HG03097 (cell line): Measurements from ENCODE around the gene CHD9.

Source experiments
- ATAC-seq: cut with Tn5 transposase; IDR thresholded peaks from one replicate; pipeline ENCODE4 v1.9.1; 2021; ENCODE audit not compliant: unreplicated experiment, low FRiP score

The CHD9 gene

DNA sequence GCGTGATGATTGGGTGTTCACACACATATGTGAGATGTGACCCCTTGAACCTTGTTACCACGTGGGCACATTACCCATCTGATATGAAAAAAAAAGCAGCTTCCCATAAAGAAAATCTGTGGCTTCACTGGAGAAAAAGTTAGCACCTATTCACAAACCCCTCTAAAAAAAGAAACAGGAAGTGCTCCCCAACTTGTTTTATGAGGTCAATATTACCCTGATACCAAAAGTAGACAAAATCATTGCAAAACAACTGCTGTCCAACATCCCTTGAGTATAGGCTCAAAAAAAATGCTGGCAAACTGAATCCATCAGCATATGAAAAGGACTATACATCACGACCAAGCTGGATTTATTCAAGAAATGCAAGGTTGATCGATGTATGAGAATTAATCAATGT is 279.8 kb downstream of the CHD9 start:
- no peak for ATAC-seq

- no peak for ATAC-seq
Observed at GRCh38 chr16:53337294-53337693, 282.5 kb downstream of the CHD9 start.

GRCh38 chr16:53341792-53342191 is 287.0 kb downstream of the CHD9 start:
- no peak for ATAC-seq

- ATAC-seq, result no peak
Observed at GRCh38 chr16:53355064-53355463, 300.3 kb downstream of the CHD9 start.

DNA sequence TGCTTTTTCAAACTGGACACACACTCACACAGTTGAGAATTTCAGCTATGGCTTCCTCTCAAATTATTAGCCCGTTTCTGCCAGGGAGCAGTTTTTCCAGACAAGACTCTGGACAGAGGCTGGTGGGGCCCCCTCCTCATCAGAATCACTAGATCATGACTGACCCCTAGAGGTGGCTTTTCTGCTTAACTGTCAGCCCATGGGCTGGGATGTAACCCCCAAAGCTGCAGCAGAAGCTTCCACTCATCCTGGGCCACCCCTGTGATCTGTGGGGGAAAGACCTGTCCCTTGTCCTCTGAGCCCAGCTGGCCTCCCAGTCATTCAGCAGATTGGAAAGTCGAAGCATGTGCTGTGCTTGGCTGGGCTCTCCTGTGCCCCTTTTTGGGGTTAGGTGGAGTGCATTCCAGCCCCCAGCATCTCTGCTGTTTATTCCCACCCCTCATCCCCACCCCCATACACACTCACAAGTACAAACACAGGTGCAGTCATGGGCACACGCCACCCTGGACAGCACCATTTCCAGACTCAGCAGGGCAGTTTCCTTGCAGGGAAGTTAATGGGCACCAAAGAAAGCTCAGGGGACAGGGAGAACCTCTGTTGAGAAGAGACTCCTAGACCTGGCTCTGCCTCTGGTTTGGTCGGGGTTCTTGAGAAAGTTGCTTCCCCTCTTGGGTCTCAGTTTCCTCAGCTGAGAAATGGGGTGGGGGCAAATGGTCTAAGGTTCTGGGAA is 301.9 kb downstream of the CHD9 start:
- no peak for ATAC-seq

DNA sequence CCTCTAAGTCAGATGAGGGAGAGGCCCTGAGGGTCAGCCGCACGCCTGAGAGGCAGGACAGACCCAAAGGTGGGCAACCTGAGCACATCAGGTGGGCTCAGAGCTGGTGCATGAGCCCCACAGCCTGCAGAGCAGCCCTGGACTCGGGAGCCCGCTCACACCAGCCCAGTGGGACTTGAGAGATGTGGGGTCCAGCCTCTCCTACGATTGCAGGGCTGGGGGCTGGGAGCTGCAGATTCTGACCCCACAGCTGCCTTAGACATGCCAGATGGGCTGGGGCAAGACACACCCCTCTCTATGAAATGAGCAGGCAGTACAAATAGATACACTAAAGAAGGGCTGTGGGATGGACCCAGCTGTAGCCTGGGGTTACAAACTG is 302.4 kb downstream of the CHD9 start:
- ATAC-seq, result no peak

DNA sequence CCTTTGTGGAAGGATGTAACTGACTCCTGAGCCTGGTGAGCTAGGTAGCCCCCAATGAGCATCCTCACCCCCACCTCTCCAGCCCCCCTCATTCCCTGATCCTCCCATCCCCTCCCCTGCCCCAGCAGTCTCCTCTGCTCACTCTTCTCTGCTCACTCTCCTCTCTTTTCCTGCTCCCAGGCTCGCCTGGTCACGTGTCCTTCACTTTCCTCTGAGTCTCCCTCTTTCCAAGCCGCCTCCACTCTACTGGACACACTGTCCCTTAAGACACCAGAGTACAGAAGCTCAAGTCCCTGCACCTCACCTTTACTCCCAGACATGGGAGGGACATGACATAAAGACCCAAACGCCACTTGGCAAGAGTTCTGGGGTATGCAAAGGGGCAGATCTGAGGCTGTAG is 303.2 kb downstream of the CHD9 start:
- ATAC-seq, result no peak

DNA sequence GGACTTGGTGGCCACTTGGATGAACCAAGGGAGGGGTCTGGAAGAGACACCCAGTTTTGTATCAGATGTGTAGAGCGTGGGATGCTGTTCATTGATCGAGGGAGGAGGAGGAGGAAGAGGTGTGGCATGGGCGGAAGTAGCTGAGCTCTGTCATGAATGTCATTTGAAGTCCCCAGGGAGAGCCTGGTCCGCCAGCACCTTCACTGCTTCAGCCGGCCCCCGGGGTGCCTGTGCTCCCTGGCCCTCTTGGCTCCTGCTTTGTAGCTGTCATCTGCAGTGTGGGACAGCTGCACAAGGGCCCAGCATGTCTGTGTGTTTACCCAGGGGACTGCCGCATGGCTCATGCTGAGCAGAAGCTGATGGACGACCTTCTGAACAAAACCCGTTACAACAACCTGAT is 304.1 kb downstream of the CHD9 start:
- no peak for ATAC-seq

- ATAC-seq, result no peak
Observed at GRCh38 chr16:53369921-53370320, 315.1 kb downstream of the CHD9 start.

GRCh38 chr16:53370827-53371226 is 316.0 kb downstream of the CHD9 start:
- ATAC-seq, result no peak

DNA sequence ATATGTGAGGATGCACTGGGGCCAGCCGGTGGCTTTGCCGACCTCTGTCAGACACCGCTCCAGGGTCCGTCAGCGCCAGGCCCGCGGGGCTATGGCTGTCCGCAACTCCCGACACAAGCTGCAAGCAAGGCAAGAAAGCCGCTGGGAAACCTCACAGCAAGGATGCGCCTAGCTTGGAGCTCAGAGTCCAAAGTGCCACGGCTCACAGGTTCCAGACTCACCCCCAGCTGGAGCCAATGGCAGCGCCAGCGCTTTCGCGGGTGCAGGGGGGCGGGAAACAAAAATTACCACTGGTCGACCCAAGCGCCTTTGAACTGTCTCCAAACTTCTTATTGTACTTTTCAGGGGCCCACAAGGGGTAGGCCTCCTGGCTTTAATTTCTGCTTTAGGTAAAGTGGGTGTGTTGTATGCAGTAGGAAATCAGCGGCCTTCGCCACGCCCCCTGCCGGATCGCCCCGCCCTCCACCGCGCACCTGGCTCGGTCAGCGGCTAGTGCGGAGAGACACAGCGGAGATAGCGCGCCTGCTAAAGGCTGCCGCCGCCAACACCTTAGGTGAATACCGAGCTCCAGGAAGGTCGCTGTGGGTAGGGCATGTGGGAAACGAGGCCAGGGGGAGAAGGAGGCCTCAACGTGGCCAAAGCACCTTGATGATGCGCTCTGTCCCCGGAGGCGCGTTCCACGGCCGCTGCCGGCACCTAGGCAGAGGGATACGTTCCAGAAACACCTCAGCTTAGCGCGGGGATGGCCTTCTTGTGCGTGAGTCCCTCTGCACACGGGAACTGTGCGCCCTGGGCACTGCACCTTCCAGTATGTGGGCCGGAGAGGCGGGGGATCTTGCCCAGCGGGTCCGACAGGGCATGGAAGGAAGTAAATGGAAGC is 318.4 kb downstream of the CHD9 start:
- ATAC-seq, result no peak

- ATAC-seq, result no peak
Observed at GRCh38 chr16:53374800-53375199, 320.0 kb downstream of the CHD9 start.

- no peak for ATAC-seq
Observed at GRCh38 chr16:53378138-53378537, 323.3 kb downstream of the CHD9 start.
